OCI-LY7 (cell line): Measurements from ENCODE around the gene FHIT.

ENCODE experiments used
- CTCF ChIP-seq: fragments of 200-600 bp; sonication (generic); conservative IDR thresholded peaks from 2 replicates; pipeline ENCODE4 v1.5.1; 2014; ENCODE audit warnings: mild to moderate bottlenecking, antibody characterized with exemption, low read length, moderate library complexity, mixed read lengths
- EZH2phosphoT487 ChIP-seq: fragments of 200-600 bp; sonication (generic); IDR thresholded peaks from 2 replicates; pipeline ENCODE4 v1.6.1; 2018; ENCODE audit warnings: low read depth, borderline replicate concordance, mild to moderate bottlenecking, mixed run types, antibody characterized with exemption, low read length, moderate library complexity, mixed read lengths

GRCh38 chr3:59809016-59809415, 1442.2 kb downstream of the FHIT start:
- TF ChIP-seq CTCF: no peak
- no peak for TF ChIP-seq EZH2phosphoT487
